Esophagus mucosa (tissue), 1 donor: ENCODE results near the gene TMCC1. TPM values are rescaled to one million over a fixed set of nuclear protein-coding genes. Genes with fewer than 3 reads are reported as not detected.
"Not testable (repeated sequence)": the region's sequence is repeated elsewhere in the genome, so short reads cannot be mapped to it uniquely, and the experiment has no call there.

ENCODE experiments used
- ATAC-seq: fragments of 200-7000 bp; cut with Tn5 transposase; one replicate; pipeline ENCODE4 v1.9.1; 2020
- total RNA-seq: library from RNA; stranded (reverse); gene quantifications from one replicate; pipeline ENCODE4 v1.2.4, GENCODE V29; 2023
- donor health status: DM: yes; HTN: yes; CAD: no.

The TMCC1 gene
- total RNA-seq, 1 donor from 2014 or later: 23.4 TPM

DNA sequence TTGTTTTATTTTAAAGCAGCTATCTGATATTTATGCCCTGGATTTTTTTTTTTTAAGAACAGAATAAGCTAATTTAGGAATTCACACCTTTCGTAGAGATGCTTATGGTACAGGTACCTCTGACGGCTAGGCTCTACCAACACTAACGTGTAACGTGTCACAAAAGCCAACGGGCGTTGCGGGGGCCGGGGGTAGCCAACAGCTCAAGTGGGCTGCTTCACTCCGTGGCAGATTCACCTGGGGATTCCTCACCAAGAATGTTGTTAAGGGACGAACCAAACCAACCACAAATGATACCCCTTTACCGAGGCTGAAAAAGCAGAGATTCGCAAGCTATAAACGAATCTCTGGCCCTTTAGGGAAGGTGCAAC is 1.0 kb downstream of the TMCC1 start:
- ATAC-seq: no peak

GRCh38 chr3:129890891-129891290 is 2.6 kb downstream of the TMCC1 start:
- no peak for ATAC-seq

- no peak for ATAC-seq
These were observed 3.4 kb downstream of the TMCC1 start for GRCh38 chr3:129890125-129890524.

GRCh38 chr3:129888771-129889170 is 4.7 kb downstream of the TMCC1 start:
- ATAC-seq: no peak

GRCh38 chr3:129881261-129881660 is 12.2 kb downstream of the TMCC1 start:
- no peak for ATAC-seq

- peak; percentile 53 for ATAC-seq
These were observed 15.2 kb downstream of the TMCC1 start for GRCh38 chr3:129878355-129878754.

DNA sequence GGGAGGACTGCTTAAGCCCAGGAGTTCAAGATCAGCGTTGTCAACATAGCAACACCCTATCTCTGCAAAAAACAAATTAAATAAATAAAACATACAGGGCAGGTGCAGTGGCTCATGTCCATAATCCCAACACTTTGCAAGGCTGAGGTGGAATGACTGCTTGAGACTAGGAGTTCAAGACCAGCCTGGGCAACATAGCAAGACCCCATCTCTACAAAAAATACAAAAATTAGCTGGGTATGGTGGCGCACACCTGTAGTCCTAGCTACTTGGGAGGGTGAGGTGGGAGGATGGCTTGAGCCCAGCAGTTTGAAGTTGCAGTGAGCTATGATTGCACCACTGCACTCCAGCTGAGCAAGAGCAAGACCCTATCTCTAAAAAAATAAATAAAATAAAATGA is 19.0 kb downstream of the TMCC1 start:
- not testable (repeated sequence) for ATAC-seq

DNA sequence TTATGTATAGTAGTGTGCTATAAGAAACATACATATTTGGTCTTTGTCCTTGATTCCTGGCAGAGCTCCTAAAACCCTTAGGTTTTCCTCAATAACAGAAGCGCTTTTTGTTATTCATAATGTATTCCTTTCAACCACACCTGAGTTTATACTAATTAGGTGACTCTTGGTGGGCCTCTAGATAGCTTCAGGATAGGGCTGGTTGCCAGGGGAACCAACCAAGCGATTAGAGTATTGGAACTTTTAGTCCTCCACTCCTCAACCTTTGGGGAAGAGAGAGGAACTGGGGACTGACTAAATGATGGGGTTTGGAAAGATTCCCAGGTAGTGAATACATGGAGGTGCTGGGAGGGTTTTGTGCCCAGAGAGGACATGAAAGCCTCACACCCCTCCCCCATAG is 24.6 kb downstream of the TMCC1 start:
- no peak for ATAC-seq

GRCh38 chr3:129867506-129868124 is 25.9 kb downstream of the TMCC1 start:
- no peak for ATAC-seq

DNA sequence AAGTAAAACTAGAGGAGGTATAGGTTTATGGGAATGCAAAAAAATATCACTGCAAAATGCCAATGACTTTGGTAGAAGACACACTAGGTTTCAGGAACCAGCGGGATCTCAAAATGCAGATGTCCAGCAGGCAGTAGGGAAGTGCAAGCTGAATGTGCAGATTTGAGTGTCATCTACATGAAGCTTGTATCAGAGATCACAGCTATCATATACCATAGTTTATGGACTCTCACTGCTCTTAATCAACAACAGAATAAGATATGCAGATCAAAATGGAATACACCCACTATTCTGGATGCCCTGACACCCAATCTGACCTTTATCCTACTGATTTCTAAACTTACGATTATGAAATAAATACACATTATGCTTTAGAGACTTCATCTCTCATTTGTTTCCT is 27.7 kb downstream of the TMCC1 start:
- no peak for ATAC-seq

GRCh38 chr3:129864519-129864918 is 29.0 kb downstream of the TMCC1 start:
- no peak for ATAC-seq

DNA sequence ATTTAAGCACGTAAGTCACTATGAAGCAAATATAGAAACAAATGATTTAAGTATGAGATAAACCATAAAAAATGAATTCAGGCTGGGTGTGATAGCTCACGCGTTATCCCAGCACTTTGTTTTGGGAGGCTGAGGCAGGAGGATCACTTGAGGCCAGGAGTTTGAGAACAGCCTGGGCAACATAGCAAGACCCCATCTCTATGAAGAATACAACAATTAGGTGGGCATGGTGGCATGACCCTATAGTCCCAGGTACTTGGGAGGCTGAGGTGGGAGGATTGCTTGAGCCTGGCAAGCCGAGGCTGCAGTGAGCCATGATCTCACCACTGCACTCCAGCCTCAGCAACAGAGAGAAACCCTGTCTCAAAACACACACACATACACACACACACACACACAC is 34.2 kb downstream of the TMCC1 start:
- ATAC-seq: no peak

DNA sequence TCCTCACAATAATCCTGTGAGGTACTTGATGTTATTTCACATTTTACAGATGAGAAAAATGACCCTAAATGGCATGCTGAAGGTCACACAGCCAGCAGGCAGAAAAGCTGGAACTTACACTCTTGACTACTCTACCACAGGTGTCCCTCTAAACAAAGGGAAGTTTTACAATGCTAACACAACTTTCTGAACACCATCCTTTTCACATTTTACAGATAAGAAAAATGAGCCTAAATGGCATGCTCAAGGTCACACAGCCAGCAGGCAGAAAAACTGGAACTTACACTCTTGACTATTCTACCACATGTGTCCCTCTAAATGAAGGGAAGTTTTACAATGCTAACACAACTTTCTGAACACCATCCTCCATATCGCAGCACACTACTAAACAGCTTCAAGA is 35.6 kb downstream of the TMCC1 start:
- ATAC-seq: no peak

DNA sequence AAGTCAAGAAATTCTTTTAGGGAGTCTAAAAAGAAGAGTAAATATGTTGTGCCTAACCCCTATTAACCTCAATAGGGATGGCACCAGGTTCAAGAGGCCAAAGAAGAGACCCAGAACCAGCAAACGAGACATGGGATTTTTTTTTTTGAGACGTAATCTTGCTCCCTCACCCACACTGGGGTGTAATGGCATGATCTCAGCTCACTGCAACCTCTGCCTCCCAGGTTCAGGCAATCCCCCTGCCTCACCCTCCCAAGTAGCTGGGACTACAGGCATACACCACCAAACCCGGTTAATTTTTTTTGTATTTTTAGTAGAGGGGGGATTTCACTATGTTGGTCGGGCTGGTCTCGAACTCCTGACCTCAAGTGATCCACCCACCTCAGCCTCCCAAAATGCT is 36.7 kb downstream of the TMCC1 start:
- not testable (repeated sequence) for ATAC-seq

GRCh38 chr3:129855832-129856419 is 37.6 kb downstream of the TMCC1 start:
- no peak for ATAC-seq

DNA sequence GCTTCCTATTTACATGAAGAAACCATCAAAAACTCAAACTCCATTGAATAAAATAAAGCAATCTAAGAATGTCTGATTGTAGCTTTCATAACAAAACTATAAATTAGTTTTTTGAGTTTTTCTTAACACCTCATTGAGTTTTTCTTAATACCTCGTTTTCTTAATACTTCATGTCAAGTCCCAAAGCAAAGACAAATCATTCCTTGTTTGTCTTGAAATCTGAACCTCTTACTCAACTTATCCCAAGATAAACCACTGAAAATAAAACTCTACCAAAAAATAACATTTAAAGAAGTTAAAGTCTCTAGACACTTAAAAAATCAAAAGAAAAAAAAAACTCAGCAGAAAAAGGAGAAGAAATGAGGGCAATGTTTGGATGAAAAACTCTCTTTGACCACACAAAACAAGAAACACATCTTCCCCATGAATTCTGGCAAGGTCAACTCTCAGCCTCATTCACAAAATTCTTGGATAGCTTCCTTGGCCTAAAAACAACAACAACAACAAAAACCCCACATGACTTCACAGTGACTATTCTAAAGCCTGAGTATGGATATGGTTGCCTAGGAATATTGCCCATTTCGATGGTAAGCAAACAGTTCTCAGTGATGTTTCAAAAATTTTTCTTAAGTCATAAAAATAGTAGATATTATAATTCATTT is 38.2 kb downstream of the TMCC1 start:
- ATAC-seq: no peak

- no peak for ATAC-seq
These were observed 39.1 kb downstream of the TMCC1 start for GRCh38 chr3:129854460-129854859.

- no peak for ATAC-seq
These were observed 47.6 kb downstream of the TMCC1 start for GRCh38 chr3:129845956-129846355.

DNA sequence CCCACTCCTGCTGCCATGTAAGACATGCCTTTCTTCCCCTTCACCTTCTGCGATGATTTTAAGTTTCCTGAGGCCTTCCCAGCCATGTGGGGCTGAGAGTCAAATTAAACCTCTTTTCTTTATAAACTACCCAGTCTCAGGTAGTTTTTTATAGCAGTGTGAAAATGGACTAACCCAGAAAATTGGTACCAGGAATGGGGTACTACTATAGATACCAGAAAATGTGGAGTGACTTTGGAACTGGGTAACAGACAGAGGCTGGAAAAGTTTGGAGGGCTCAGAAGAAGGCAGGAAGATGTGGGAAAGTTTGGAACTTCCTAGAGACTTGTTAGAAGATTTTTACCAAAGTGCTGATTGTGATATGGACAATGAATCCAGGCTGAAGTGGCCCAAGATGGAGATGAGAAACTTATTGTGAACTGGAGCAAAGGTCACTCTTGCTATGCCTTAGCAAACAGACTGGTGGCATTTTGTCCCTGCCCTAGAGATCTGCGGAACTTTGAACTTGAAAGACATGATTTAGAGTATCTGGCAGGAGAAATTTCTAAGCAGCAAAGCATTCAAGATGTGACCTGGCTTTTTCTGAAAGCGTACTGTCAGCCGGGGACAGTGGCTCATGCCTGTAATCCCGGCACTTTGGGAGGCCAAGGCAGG is 52.7 kb downstream of the TMCC1 start:
- no peak for ATAC-seq

GRCh38 chr3:129838086-129838485 is 55.4 kb downstream of the TMCC1 start:
- no peak for ATAC-seq

DNA sequence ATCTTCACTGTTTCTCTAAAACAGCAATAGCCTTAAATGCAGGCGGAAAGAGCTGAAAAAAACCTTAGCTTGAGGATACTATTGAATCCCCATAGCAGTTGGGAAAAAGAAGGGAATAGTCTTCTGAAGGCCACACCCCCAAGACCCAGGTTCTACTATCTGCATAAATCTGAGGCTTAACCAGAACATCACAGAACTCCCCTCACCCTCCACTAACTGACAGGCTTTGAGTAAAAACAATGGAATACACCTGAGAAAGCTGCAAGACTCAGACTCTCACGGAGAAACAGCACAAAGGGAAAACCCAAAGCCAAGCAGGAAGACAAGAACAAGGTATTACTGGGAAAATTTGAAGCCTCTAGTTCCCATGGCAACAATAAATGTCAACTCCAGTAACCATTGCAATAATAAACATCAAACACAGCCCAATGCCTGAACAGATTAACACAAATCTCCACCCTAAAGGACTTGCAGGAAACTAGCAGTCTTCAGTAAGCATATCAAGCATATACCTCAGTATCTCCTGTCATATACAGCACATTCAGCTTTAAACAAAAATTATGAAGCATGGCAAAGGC is 56.4 kb downstream of the TMCC1 start:
- ATAC-seq: no peak

DNA sequence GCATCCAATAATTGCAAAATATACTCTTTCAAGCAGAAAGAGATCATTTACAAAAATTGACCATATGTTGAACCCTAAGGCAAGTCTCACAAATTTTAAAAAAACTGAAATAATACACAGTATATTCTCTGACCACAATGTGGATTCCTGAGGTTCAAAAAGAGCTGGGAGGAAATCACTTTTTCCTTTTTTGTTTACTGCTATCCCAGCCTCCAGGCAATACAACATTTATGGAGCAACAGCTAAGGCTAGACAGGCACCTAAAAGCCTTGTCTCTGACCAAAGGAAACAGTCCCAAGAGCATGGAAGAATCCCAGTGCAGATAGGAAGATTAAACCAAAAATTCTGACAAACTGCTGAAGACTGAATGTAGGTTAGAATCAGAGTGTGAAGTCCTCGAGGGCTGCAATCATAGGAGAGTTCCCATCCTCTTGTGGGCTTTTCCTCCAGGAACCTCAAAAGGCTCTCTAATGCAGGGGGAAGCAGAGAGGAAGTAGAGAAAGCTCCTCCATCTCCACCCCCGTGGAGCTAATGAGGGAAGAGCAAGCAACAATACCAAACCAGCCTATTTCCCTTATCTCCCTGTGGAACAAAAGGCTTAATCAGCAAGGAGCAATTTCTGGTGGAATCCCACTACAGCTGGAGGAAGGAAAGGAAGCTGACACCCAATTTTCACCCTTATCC is 57.0 kb downstream of the TMCC1 start:
- ATAC-seq: no peak

DNA sequence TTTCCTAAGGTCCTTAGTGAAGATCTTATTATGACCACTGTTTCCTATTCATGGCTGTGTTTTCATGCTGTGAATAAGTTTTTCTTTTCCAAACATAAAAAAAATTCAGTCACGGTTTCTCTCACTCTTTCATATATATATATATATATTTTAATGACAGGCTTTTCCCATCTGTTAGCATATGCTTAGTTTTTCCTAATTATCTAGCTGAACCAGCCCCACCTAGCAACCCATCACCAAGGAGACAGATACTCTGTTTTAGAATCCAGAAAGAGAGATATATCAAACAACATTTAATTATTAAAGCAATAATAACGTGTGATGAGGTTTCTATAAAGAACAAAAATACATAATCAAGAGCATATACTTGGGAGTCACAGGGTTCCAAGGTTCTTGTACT is 58.3 kb downstream of the TMCC1 start:
- no peak for ATAC-seq
